IMR-90 (cell line): ENCODE data around the gene NMT1. TPM values are rescaled to one million over a fixed set of nuclear protein-coding genes. Genes with fewer than 3 reads are reported as not detected.

Source experiments
- ATAC-seq: fragments of 200-7000 bp; cut with Tn5 transposase; 2 replicates; pipeline ENCODE4 v1.9.1; 2020; ENCODE audit warnings: low read depth, mild to moderate bottlenecking, moderate library complexity
- BruUV-seq: library from RNA; stranded (reverse); fragments of 400-500 nt; replicated peaks from 2 replicates; lab custom pipeline; 2021; lab: Mats Ljungman, UMichigan
- CTCF ChIA-PET: fragments of 300-600 bp; formaldehyde crosslinking; extraction: SDS; loops from one replicate; lab custom pipeline; 2021; ENCODE audit warnings: antibody characterized with exemption; lab: Yijun Ruan, JAX
- POLR2A ChIA-PET: fragments of 300-600 bp; sonication (Branson Sonifier 250); formaldehyde crosslinking; loops from one replicate; lab custom pipeline; 2022; ENCODE audit warnings: antibody characterized with exemption; ENCODE audit not compliant: unreplicated experiment; lab: Charles Lee
- DNase-seq: peaks from one replicate; pipeline ENCODE4 v3.0.0; 2013
- H2AFZ ChIP-seq: replicated peaks from 2 replicates; pipeline ENCODE3; 2013; ENCODE audit warnings: low read length, mild to moderate bottlenecking; ENCODE audit not compliant: poor library complexity
- H2AK5ac ChIP-seq: 2 replicates; pipeline ENCODE4 v1.6.1; 2013; ENCODE audit warnings: low read depth, low read length, inconsistent platforms
- H2AK9ac ChIP-seq: replicated peaks from 2 replicates; pipeline ENCODE3; 2013; ENCODE audit warnings: mild to moderate bottlenecking, low read depth, low read length, moderate library complexity; ENCODE audit not compliant: poor library complexity
- H2BK120ac ChIP-seq: 2 replicates; pipeline ENCODE4 v1.6.1; 2013; ENCODE audit warnings: low read depth, low read length, inconsistent platforms
- H2BK15ac ChIP-seq: 3 replicates; pipeline ENCODE4 v1.6.1; 2013; ENCODE audit warnings: low read depth, low read length, inconsistent platforms
- H2BK20ac ChIP-seq: 2 replicates; pipeline ENCODE4 v1.6.1; 2013; ENCODE audit warnings: low read depth, mild to moderate bottlenecking, inconsistent platforms, low read length, moderate library complexity
- H2BK5ac ChIP-seq: 2 replicates; pipeline ENCODE4 v1.6.1; 2013; ENCODE audit warnings: mild to moderate bottlenecking, low read depth, low read length, inconsistent platforms; ENCODE audit not compliant: poor library complexity, severe bottlenecking
- H3K14ac ChIP-seq: replicated peaks from 2 replicates; pipeline ENCODE4 v1.6.1; 2013; ENCODE audit warnings: low read depth, low read length, inconsistent platforms
- H3K18ac ChIP-seq: 2 replicates; pipeline ENCODE4 v1.6.1; 2013; ENCODE audit warnings: low read depth, low read length, control low read depth
- H3K23ac ChIP-seq: 2 replicates; pipeline ENCODE4 v1.6.1; 2013; ENCODE audit warnings: low read depth, low read length, inconsistent platforms
- H3K27ac ChIP-seq: 2 replicates; pipeline ENCODE4 v1.5.1; 2013; ENCODE audit warnings: mild to moderate bottlenecking, control low read depth, low read length; ENCODE audit not compliant: insufficient read depth
- H3K27me3 ChIP-seq: 2 replicates; pipeline ENCODE4 v1.6.1; 2013; ENCODE audit warnings: low read length; ENCODE audit not compliant: control insufficient read depth, insufficient read depth
- H3K36me3 ChIP-seq: 2 replicates; pipeline ENCODE4 v1.6.1; 2013; ENCODE audit warnings: low read length, mixed read lengths; ENCODE audit not compliant: control insufficient read depth, insufficient read depth
- H3K4ac ChIP-seq: 2 replicates; pipeline ENCODE4 v1.6.1; 2013; ENCODE audit warnings: low read depth, low read length, inconsistent platforms
- H3K4me1 ChIP-seq: 2 replicates; pipeline ENCODE4 v1.6.1; 2013; ENCODE audit warnings: low read length, mixed read lengths; ENCODE audit not compliant: control insufficient read depth, insufficient read depth
- H3K4me2 ChIP-seq: 2 replicates; pipeline ENCODE4 v1.6.1; 2013; ENCODE audit warnings: low read depth, mild to moderate bottlenecking, control low read depth, low read length, moderate library complexity
- H3K4me3 ChIP-seq: 2 replicates; pipeline ENCODE4 v1.5.1; 2013; ENCODE audit warnings: low read depth, mild to moderate bottlenecking, control low read depth, low read length, moderate library complexity; ENCODE audit not compliant: insufficient read depth
- H3K56ac ChIP-seq: 2 replicates; pipeline ENCODE4 v1.6.1; 2013; ENCODE audit warnings: low read length, inconsistent platforms; ENCODE audit not compliant: insufficient read depth; ENCODE audit errors: extremely low read depth
- H3K79me1 ChIP-seq, 2 experiments: 2 replicates each; pipeline ENCODE4 v1.6.1; 2013; ENCODE audit warnings: low read length in 2 of 2, inconsistent platforms in 1 of 2, low read depth in 1 of 2
- H3K9ac ChIP-seq: 2 replicates; pipeline ENCODE4 v1.6.1; 2013; ENCODE audit warnings: low read depth, low read length, control low read depth
- H3K9me1 ChIP-seq: 2 replicates; pipeline ENCODE4 v1.6.1; 2013; ENCODE audit warnings: low read length, inconsistent platforms; ENCODE audit not compliant: insufficient read depth
- H3K9me3 ChIP-seq: 2 replicates; pipeline ENCODE4 v1.6.1; 2013; ENCODE audit warnings: low read length; ENCODE audit not compliant: control insufficient read depth, insufficient read depth
- H4K20me1 ChIP-seq: 2 replicates; pipeline ENCODE4 v1.6.1; 2013; ENCODE audit warnings: low read length, inconsistent platforms; ENCODE audit not compliant: insufficient read depth
- H4K5ac ChIP-seq: 2 replicates; pipeline ENCODE4 v1.6.1; 2013; ENCODE audit warnings: mild to moderate bottlenecking, low read depth, low read length, control low read depth
- H4K8ac ChIP-seq, 2 experiments: 2 replicates each; pipeline ENCODE4 v1.6.1; 2013; ENCODE audit warnings: low read depth in 2 of 2, low read length in 2 of 2, control low read depth in 1 of 2, inconsistent platforms in 1 of 2
- H4K91ac ChIP-seq: 2 replicates; pipeline ENCODE4 v1.6.1; 2013; ENCODE audit warnings: low read depth, low read length, inconsistent platforms; ENCODE audit not compliant: insufficient read depth
- BHLHE40 ChIP-seq: fragments of 150-350 bp; IDR thresholded peaks from 2 replicates; pipeline ENCODE4 v1.6.1; 2016; ENCODE audit warnings: mild to moderate bottlenecking, low read depth, low read length
- CEBPB ChIP-seq: IDR thresholded peaks from 2 replicates; pipeline ENCODE4 v1.6.1; 2012; ENCODE audit warnings: low read depth, low read length, improper control_type of control experiment
- CHD1 ChIP-seq: IDR thresholded peaks from 2 replicates; pipeline ENCODE4 v1.6.1; 2012; ENCODE audit warnings: low read depth, low read length, improper control_type of control experiment
- MAFK ChIP-seq: IDR thresholded peaks from 2 replicates; pipeline ENCODE4 v1.6.1; 2012; ENCODE audit warnings: low read depth, low read length, improper control_type of control experiment
- MXI1 ChIP-seq: IDR thresholded peaks from 2 replicates; pipeline ENCODE4 v1.6.1; 2012; ENCODE audit warnings: low read depth, mild to moderate bottlenecking, low read length, moderate library complexity, borderline replicate concordance
- NFE2L2 ChIP-seq: fragments of 150-350 bp; IDR thresholded peaks from 2 replicates; pipeline ENCODE4 v1.6.1; 2016; ENCODE audit warnings: low read depth, mild to moderate bottlenecking, low read length
- POLR2A ChIP-seq: IDR thresholded peaks from 2 replicates; pipeline ENCODE4 v1.6.1; 2012; ENCODE audit warnings: mild to moderate bottlenecking, low read depth, low read length
- RAD21 ChIP-seq: IDR thresholded peaks from 2 replicates; pipeline ENCODE4 v1.6.1; 2012; ENCODE audit warnings: low read length, improper control_type of control experiment
- RCOR1 ChIP-seq: IDR thresholded peaks from 2 replicates; pipeline ENCODE4 v1.6.1; 2012; ENCODE audit warnings: mild to moderate bottlenecking, low read length, improper control_type of control experiment; ENCODE audit not compliant: insufficient replicate concordance
- WGBS, 2 experiments: methylation state at CpG; one replicate each; pipeline versions ENCODE4 v1.1.5 to v1.1.7; 2013; ENCODE audit warnings: missing lambda C conversion rate in 2 of 2; ENCODE audit not compliant: insufficient read length in 1 of 2; ENCODE audit errors: extremely low coverage in 2 of 2; 5-methylcytosine and 5-hydroxymethylcytosine counted together
- dilution Hi-C: fragments of 300-500 bp; cut with HindIII; formaldehyde crosslinking; loops from one replicate; pipeline ENCODE4 v1.14.3; 2018; ENCODE audit warnings: low sequenced_read_pairs; ENCODE audit not compliant: unreplicated experiment
- in situ Hi-C: fragments of 300-500 bp; cut with MboI; formaldehyde crosslinking; loops from 3 replicates; pipeline ENCODE4 v1.14.3; 2019; ENCODE audit warnings: low sequenced_read_pairs, inconsistent platforms, mixed read lengths
- intact Hi-C: fragments of 100-400 bp; cut with micrococcal nuclease; formaldehyde crosslinking; loops from 2 replicates; pipeline ENCODE4 v1.10.0; 2022
- polyA plus RNA-seq, 3 experiments: library from polyadenylated mRNA; depleted of rRNA; stranded (reverse); fragments of >200 nt; gene quantifications; 2 replicates each; pipeline ENCODE4 v1.2.3, GENCODE V29; 2012; ENCODE audit warnings: low replicate concordance in 1 of 3
- total RNA-seq: library from RNA; depleted of rRNA; stranded (reverse); fragments of >200 nt; gene quantifications from 2 replicates; pipeline ENCODE4 v1.2.3, GENCODE V29; 2012
- TF ChIP-seq, protein P1 (sequence below): conservative IDR thresholded peaks from 2 replicates; pipeline ENCODE4 v1.5.1; 2012; ENCODE audit warnings: mild to moderate bottlenecking, low read depth, low read length, improper control_type of control experiment
- TF ChIP-seq, protein P2 (sequence below): fragments of 150-350 bp; IDR thresholded peaks from 2 replicates; pipeline ENCODE4 v1.6.1; 2017; ENCODE audit warnings: mild to moderate bottlenecking, antibody characterized with exemption, low read length, low read depth
- TF ChIP-seq, protein P3 (sequence below): fragments of 150-350 bp; IDR thresholded peaks from 2 replicates; pipeline ENCODE4 v1.6.1; 2016; ENCODE audit warnings: low read depth, mild to moderate bottlenecking, low read length, moderate library complexity, borderline replicate concordance

NMT1 gene
- total and polyA plus RNA-seq, 2 of the 4 experiments (the other 2 are of a cell fraction): 38.0 to 60.6 TPM

DNA sequence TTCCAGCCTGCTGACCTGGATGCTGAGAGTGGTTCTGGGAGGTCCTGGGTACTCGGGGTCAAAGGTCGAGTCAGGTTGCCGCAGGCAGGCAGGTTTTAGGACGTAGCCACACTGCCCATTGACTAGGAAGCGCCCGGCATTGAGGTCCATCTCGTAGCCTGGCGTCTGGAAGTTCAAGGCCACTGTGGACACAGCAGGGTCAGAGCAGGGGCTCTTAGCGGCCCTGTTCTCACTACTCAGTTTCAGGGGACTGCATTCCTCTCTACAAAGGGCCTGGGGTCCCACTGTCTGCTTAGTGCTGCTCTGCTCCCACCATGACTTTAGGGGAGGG lies 52.3 kb downstream of the NMT1 start:
- no peak overlapping the region for H2BK5ac ChIP-seq
- DNase-seq: no peak
- POLR2A ChIA-PET: no interaction called here
- no peak overlapping the region for H2BK20ac ChIP-seq
- no peaks in the 10 kb centered on the region for H3K9me1 ChIP-seq
- no peak overlapping the region for H3K23ac ChIP-seq
- H3K9ac ChIP-seq: no peak overlapping the region
- no peak overlapping the region for H4K91ac ChIP-seq
- no peaks in the 10 kb centered on the region for H3K27me3 ChIP-seq
- H3K18ac ChIP-seq: no peak overlapping the region
- H4K20me1 ChIP-seq: peaks cover 1% of the 10 kb centered on the region; the same call in 1 of the 2 replicates
- ATAC-seq: no peak
- peak overlapping the region; percentile 3; the same call in 1 of the 2 replicates for H2AK5ac ChIP-seq
- peaks cover 43% of the 10 kb centered on the region for H3K36me3 ChIP-seq
- no peak overlapping the region for H4K5ac ChIP-seq
- intact Hi-C loops: no loop called here
- H3K14ac ChIP-seq: no peak overlapping the region
- H3K4me2 ChIP-seq: no peak overlapping the region
- dilution Hi-C loops: no loop called here
- no peak overlapping the region for H3K27ac ChIP-seq
- H4K8ac ChIP-seq: no peak overlapping the region
- H3K9me3 ChIP-seq: no peaks in the 10 kb centered on the region
- BruUV-seq: no TSS peak
- no peak overlapping the region for H3K56ac ChIP-seq
- H3K79me1 ChIP-seq: no peaks in the 10 kb centered on the region; a peak in 1 of 4 replicates
- H2BK120ac ChIP-seq: no peak overlapping the region
- H2BK15ac ChIP-seq: no peak overlapping the region
- no peak overlapping the region for H3K4ac ChIP-seq
- no peak for TF ChIP-seq CEBPB
- TF ChIP-seq RAD21: no peak
- TF ChIP-seq BHLHE40: no peak
- TF ChIP-seq MXI1: no peak
- no peak for TF ChIP-seq MAFK
- TF ChIP-seq NFE2L2: no peak
- TF ChIP-seq, protein P1, sequence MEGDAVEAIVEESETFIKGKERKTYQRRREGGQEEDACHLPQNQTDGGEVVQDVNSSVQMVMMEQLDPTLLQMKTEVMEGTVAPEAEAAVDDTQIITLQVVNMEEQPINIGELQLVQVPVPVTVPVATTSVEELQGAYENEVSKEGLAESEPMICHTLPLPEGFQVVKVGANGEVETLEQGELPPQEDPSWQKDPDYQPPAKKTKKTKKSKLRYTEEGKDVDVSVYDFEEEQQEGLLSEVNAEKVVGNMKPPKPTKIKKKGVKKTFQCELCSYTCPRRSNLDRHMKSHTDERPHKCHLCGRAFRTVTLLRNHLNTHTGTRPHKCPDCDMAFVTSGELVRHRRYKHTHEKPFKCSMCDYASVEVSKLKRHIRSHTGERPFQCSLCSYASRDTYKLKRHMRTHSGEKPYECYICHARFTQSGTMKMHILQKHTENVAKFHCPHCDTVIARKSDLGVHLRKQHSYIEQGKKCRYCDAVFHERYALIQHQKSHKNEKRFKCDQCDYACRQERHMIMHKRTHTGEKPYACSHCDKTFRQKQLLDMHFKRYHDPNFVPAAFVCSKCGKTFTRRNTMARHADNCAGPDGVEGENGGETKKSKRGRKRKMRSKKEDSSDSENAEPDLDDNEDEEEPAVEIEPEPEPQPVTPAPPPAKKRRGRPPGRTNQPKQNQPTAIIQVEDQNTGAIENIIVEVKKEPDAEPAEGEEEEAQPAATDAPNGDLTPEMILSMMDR: no peak
- TF ChIP-seq, protein P2, sequence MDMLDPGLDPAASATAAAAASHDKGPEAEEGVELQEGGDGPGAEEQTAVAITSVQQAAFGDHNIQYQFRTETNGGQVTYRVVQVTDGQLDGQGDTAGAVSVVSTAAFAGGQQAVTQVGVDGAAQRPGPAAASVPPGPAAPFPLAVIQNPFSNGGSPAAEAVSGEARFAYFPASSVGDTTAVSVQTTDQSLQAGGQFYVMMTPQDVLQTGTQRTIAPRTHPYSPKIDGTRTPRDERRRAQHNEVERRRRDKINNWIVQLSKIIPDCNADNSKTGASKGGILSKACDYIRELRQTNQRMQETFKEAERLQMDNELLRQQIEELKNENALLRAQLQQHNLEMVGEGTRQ: no peak
- no peak for TF ChIP-seq POLR2A
- TF ChIP-seq RCOR1: no peak
- TF ChIP-seq CHD1: no peak
- TF ChIP-seq, protein P3, sequence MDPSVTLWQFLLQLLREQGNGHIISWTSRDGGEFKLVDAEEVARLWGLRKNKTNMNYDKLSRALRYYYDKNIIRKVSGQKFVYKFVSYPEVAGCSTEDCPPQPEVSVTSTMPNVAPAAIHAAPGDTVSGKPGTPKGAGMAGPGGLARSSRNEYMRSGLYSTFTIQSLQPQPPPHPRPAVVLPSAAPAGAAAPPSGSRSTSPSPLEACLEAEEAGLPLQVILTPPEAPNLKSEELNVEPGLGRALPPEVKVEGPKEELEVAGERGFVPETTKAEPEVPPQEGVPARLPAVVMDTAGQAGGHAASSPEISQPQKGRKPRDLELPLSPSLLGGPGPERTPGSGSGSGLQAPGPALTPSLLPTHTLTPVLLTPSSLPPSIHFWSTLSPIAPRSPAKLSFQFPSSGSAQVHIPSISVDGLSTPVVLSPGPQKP: no peak
- in situ Hi-C loops: no loop called here
- WGBS, 2 experiments: 92% methylated on average over 9 of the region's 9 CpGs; no CpG with 5 or more reads in 1 of the 2 experiments
- CTCF ChIA-PET: no interaction called here
- no peak overlapping the region for H2AFZ ChIP-seq
- H3K4me1 ChIP-seq: peaks cover 5% of the 10 kb centered on the region; the same call in 1 of the 2 replicates
- no peak overlapping the region for H3K4me3 ChIP-seq
- no peak overlapping the region for H2AK9ac ChIP-seq
